Measurements from ENCODE around the gene DPPA4.
"Not testable (repeated sequence)": the region's sequence is repeated elsewhere in the genome, so short reads cannot be mapped to it uniquely, and the experiment has no call there.

Gene DPPA4, protein sequence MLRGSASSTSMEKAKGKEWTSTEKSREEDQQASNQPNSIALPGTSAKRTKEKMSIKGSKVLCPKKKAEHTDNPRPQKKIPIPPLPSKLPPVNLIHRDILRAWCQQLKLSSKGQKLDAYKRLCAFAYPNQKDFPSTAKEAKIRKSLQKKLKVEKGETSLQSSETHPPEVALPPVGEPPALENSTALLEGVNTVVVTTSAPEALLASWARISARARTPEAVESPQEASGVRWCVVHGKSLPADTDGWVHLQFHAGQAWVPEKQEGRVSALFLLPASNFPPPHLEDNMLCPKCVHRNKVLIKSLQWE

DNA sequence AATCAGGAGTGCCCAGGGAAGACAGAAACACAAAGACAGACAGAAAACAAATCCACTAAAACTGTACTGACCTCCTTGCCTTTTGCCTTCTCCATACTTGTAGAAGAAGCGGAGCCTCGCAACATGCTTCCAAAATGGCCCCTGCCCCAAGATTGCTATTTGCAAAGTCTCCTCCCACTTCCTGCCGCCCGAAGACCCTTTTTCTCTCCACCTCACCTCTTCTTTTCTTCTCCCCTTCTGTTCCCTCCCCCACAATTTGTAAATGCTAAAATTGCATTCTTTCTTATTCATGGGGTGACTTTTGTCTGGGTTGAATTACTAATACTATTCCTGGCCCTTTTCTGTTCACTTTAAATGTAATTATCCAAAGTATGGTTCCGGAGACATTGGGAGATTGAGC, at the start of gene DPPA4:
Gene DPPA4 (minus strand): TSS at position 154 of the 400 bp plus-strand sequence. CDS start 29 bp downstream, at position 125.
- H3K27ac ChIP-seq = no peak within 1 kb of the TSS
- TF ChIP-seq ZFX (IDR thresholded peaks at IDR 0.05; ENCODE audit: borderline replicate concordance) = no peak
- TF ChIP-seq, protein P1, sequence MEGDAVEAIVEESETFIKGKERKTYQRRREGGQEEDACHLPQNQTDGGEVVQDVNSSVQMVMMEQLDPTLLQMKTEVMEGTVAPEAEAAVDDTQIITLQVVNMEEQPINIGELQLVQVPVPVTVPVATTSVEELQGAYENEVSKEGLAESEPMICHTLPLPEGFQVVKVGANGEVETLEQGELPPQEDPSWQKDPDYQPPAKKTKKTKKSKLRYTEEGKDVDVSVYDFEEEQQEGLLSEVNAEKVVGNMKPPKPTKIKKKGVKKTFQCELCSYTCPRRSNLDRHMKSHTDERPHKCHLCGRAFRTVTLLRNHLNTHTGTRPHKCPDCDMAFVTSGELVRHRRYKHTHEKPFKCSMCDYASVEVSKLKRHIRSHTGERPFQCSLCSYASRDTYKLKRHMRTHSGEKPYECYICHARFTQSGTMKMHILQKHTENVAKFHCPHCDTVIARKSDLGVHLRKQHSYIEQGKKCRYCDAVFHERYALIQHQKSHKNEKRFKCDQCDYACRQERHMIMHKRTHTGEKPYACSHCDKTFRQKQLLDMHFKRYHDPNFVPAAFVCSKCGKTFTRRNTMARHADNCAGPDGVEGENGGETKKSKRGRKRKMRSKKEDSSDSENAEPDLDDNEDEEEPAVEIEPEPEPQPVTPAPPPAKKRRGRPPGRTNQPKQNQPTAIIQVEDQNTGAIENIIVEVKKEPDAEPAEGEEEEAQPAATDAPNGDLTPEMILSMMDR (IDR thresholded peaks at IDR 0.05) = no peak

DNA sequence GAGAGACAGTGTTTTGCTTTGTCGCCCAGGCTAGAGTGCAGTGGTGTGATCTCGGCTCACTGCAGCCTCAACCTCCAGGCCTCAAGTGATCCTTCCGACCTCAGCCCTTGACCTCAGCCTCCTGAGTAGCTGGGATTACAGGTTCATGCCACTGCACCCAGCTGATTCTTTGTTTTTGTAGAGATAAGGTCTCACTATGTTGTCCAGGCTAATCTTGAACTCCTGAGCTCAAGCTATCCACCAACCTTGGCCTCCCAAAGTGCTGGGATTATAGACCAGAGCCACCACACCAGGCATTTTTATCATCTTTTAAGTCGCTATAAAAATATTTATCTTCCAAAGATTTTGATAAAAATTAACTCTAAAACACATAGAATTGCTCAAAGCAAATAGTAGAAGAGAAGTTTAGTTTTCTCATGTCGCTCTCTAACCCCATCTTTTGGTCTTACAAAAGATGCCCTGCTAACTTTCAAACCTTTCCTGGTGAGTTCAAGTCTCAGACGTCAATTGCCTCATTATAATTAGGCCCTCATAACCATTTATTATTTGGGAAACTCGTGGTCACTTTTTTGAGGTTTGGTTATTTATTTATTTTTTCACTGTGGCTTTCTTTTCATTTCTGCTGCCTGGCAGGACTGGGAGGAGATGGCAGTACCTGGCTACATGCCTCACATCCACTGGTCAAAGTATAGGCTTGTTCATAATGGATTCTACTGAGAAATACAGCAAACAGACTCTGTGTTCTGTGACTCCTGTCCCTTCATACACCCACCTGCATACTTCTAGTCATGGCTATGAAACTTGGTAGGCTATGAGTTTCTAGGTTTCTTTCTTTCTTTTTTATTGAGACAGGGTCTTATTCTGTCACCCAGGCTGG, 48.3 kb upstream of the DPPA4 start:
- H3K27ac ChIP-seq = no peak overlapping the region
- TF ChIP-seq, protein P1 (IDR thresholded peaks at IDR 0.05) = no peak
- TF ChIP-seq ZFX (IDR thresholded peaks at IDR 0.05; ENCODE audit: borderline replicate concordance) = no peak

DNA sequence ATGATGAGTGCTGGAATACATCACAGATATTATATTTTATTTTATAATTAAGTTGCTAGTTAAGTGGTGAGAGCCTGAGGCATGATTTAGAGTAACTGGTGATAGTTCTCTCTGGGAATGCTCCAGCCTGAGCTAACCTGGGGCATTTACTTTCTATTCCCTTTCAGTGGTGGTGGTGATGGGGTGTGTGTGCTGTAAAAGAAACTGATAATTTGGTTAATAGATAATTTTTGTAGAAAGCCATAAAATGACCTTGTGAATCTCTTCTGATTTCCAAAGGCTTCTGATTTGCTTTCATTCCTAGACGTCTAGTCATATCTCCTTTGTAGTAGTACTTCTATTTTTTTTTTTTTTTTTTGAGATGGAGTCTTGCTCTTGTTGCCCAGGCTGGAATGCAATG, 46.8 kb upstream of the DPPA4 start:
- no peak overlapping the region for H3K27ac ChIP-seq
- TF ChIP-seq, protein P1 (IDR thresholded peaks at IDR 0.05) = no peak
- no peak for TF ChIP-seq ZFX (IDR thresholded peaks at IDR 0.05; ENCODE audit: borderline replicate concordance)

DNA sequence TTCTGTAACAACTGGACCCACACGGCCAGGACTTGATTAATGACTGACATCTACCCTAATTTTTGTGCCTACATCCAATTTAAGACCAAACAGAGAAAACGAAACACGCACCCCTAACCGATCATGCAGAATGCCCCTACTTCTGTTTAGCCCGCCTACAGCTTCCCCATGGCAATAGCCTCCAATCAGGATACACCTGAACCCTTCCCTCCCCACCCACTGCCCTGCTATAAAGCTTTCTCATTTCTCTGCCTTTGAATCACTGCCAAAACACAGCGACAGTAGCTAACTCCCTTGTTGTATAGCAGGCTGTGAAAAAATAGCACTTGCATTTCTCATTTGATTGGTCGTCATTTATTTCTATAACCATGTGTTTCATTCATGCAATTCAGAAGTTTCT, 45.2 kb upstream of the DPPA4 start:
- H3K27ac ChIP-seq = no peak overlapping the region
- TF ChIP-seq ZFX (IDR thresholded peaks at IDR 0.05; ENCODE audit: borderline replicate concordance) = no peak
- TF ChIP-seq, protein P1 (IDR thresholded peaks at IDR 0.05) = no peak

DNA sequence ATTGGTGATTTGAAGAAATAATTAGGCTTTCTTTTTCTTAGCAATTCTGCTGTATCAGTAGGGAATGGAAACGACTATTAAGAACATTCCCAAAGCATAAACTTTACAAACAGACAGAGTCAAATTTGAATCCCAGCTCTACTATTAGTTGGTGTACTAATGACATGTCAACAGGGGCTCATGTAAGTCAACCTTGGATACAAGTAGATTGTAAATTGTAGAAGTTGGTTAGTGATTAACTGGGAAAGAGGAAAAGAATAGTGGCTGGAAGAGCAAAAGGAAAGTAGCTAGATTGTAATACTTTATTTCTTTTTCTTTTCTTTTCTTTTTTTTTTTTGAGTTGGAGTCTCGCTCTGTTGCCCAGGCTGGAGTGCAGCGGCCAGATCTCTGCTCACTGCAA, 38.6 kb upstream of the DPPA4 start:
- TF ChIP-seq, protein P1 (IDR thresholded peaks at IDR 0.05) = no peak
- TF ChIP-seq ZFX (IDR thresholded peaks at IDR 0.05; ENCODE audit: borderline replicate concordance) = no peak
- no peak overlapping the region for H3K27ac ChIP-seq

DNA sequence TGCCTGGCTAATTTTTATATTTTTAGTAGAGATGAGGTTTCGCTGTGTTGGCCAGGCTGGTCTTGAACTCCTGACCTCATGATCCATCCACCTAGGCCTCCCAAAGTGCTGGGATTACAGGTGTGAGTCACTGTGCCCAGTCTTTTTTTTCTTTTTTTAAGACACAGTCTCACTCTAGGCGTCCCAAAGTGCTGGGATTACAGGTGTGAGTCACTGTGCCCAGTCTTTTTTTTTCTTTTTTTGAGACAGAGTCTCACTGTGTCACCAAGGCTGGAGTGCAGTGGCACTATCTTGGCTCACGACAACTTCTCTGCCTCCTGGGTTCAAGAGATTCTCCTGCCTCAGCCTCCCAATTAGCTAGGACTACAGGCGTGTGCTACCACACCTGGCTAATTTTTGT, 37.1 kb upstream of the DPPA4 start:
- H3K27ac ChIP-seq = not testable (repeated sequence)

DNA sequence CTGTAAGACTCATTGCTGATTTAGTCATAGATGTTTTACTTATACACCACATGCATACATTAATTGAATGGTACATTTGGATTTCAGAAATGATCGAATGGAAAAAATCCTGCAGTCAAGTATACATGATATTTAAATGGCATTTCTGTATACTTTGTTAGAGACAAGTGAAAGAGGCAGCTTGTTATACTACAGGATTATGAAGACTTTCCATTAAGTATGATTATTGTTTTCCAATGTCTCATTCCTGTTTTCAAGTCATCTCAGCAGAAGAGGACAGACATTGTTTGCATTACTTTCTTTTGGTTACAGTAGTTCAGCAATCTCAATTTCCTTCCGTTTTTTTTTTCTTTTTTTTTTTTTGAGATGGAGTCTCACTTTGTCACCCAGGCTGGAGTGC, 36.6 kb upstream of the DPPA4 start:
- TF ChIP-seq, protein P1 (IDR thresholded peaks at IDR 0.05) = no peak
- TF ChIP-seq ZFX (IDR thresholded peaks at IDR 0.05; ENCODE audit: borderline replicate concordance) = no peak
- H3K27ac ChIP-seq = no peak overlapping the region

All from 22Rv1 (cell line).